ENCODE data around the gene NLRP8. TPM values are rescaled to one million over a fixed set of nuclear protein-coding genes. Genes with fewer than 3 reads are reported as not detected.

Gene NLRP8
- not detected in 2 replicates for total RNA-seq (2013; cell fraction: nucleolus; rRNA removed)
- not detected in 2 replicates for total RNA-seq (2014; rRNA removed)
- total RNA-seq (2014; rRNA removed; fragmentation: Illumina TruSeq; extraction: Trizol), result not detected in 2 replicates
- not detected in 2 replicates for total RNA-seq (2021)
- polyA plus RNA-seq (2011; ENCODE audit: low read depth), result not detected
- 0.04 TPM in 2 replicates for polyA plus RNA-seq (2011; rRNA removed)
- 0.01 TPM in 1 of 2 replicates, not detected in the other for polyA plus RNA-seq (2011; cell fraction: cytosol; rRNA removed)
- polyA plus RNA-seq (2011; cell fraction: nucleus; rRNA removed), result 0.04 TPM in 2 replicates
- polyA plus RNA-seq (2012), result not detected in 2 replicates
- polyA plus RNA-seq (2014; fragmentation: Illumina TruSeq; extraction: Trizol), result 0.06 TPM in 1 of 2 replicates, not detected in the other
- polyA plus RNA-seq (2014; fragmentation: Nextera tagmentation; extraction: Ambion mirVana), result not detected
- polyA plus RNA-seq (2014; rRNA removed), result not detected in 2 replicates
- not detected for polyA plus RNA-seq (2016; fragmentation: Nextera tagmentation; extraction: Ambion mirVana)
- 0.31 TPM in 1 of 2 replicates, not detected in the other for polyA minus RNA-seq (2011; rRNA and poly(A)+ RNA removed)
- polyA minus RNA-seq (2011; cell fraction: cytosol; rRNA and poly(A)+ RNA removed), result not detected in 2 replicates
- 0.12 TPM in 1 of 2 replicates, not detected in the other for polyA minus RNA-seq (2011; cell fraction: nucleus; rRNA and poly(A)+ RNA removed)
- not detected for Bru-seq, nascent RNA
- BruChase-seq, experiment 1, labeled RNA remaining after a 6-hour chase, result not detected
- not detected for BruChase-seq, experiment 2, labeled RNA remaining after a 2-hour chase
- long read RNA-seq, experiment 1, result 0 reads
- long read RNA-seq, experiment 2, result 0 reads

GRCh38 chr19:55947532-55947931 lies at the start of gene NLRP8:
Gene NLRP8, plus strand, starts transcription at chr19:55947832.
- WGBS (ENCODE audit: insufficient coverage, insufficient replicate concordance, low lambda C conversion rate, missing lambda C conversion rate), result 52% methylated on average over 8 of the region's 8 CpGs
- in situ Hi-C loops (cut with MboI) (no loop called here), intact Hi-C loops (cut with micrococcal nuclease; ENCODE audit: unreplicated experiment) (no loop called here)
- no peak within 1 kb of the TSS for H2AFZ ChIP-seq (ENCODE audit: control insufficient read depth, low read depth, low read length)
- DNase-seq (ENCODE audit: low read depth, low spot score) (no peak), FAIRE-seq (no peak), ATAC-seq (no peak)
- TF ChIP-seq SIX5 (IDR thresholded peaks at IDR 0.05; ENCODE audit: low read depth, low read length, severe bottlenecking), result no peak
- CTCF ChIA-PET, result no interaction called here
- BruUV-seq (replicated peaks), result no TSS peak
- RAD21 ChIA-PET (ENCODE audit: unreplicated experiment), result no interaction called here
- no peak within 1 kb of the TSS for H3K4me2 ChIP-seq (ENCODE audit: control insufficient read depth, insufficient read depth)
- no peaks in the 10 kb centered on the region for H3K36me3 ChIP-seq (ENCODE audit: control insufficient read depth in 2 of 2, insufficient read depth in 2 of 2, low read length in 1 of 2)
- H3K79me2 ChIP-seq (ENCODE audit: control insufficient read depth, insufficient read depth, low read length), result no peaks in the 10 kb centered on the region
- H3K9me3 ChIP-seq (replicated peaks; ENCODE audit: control insufficient read depth, insufficient read depth, low read length), result no peaks in the 10 kb centered on the region; the same call in 2 of the 3 replicates
- H3K4me3 ChIP-seq, result no peak within 1 kb of the TSS
- H3K27me3 ChIP-seq (replicated peaks in 1 of 2; ENCODE audit: control insufficient read depth in 2 of 2, insufficient read depth in 2 of 2, low read length in 1 of 2), result no peaks in the 10 kb centered on the region
- POLR2A ChIA-PET, result no interaction called here
- no peak within 1 kb of the TSS for H3K27ac ChIP-seq (ENCODE audit: control insufficient read depth, insufficient read depth)
- H3K4me1 ChIP-seq (ENCODE audit: control insufficient read depth, insufficient read depth, low read length), result no peaks in the 10 kb centered on the region
- SMC1A ChIA-PET (ENCODE audit: uncharacterized antibody, unreplicated experiment), result interaction anchor here (1.7 kb wide), 1 partner anchor 8 kb away, joined by 3 read pairs; no protein-coding TSS in a partner anchor
- no peaks in the 10 kb centered on the region for H4K20me1 ChIP-seq (ENCODE audit: control insufficient read depth, insufficient read depth)
- no peak within 1 kb of the TSS for H3K9ac ChIP-seq (ENCODE audit: control insufficient read depth, insufficient read depth, low read length)

GRCh38 chr19:55898911-55899310 lies 48.7 kb upstream of the NLRP8 start:
- SMC1A ChIA-PET (ENCODE audit: uncharacterized antibody, unreplicated experiment), result no interaction called here
- in situ Hi-C loops (cut with MboI), result no loop called here
- Histone ChIP-seq H4K20me1 (ENCODE audit: control insufficient read depth, insufficient read depth) (no peaks in the 10 kb centered on the region), H3K27ac (ENCODE audit: control insufficient read depth, insufficient read depth) (no peak overlapping the region), H3K4me1 (ENCODE audit: control insufficient read depth, insufficient read depth, low read length) (no peaks in the 10 kb centered on the region), H3K36me3 (ENCODE audit: control insufficient read depth in 2 of 2, insufficient read depth in 2 of 2, low read length in 1 of 2) (no peaks in the 10 kb centered on the region), H3K4me3 (no peak overlapping the region), H3K27me3 (replicated peaks in 1 of 2; ENCODE audit: control insufficient read depth in 2 of 2, insufficient read depth in 2 of 2, low read length in 1 of 2) (no peaks in the 10 kb centered on the region), H3K9me3 (replicated peaks; ENCODE audit: control insufficient read depth, insufficient read depth, low read length) (no peaks in the 10 kb centered on the region; the same call in 2 of the 3 replicates), H2AFZ (ENCODE audit: control insufficient read depth, low read depth, low read length) (no peak overlapping the region), H3K79me2 (ENCODE audit: control insufficient read depth, insufficient read depth, low read length) (no peaks in the 10 kb centered on the region), H3K4me2 (ENCODE audit: control insufficient read depth, insufficient read depth) (no peak overlapping the region), H3K9ac (ENCODE audit: control insufficient read depth, insufficient read depth, low read length) (no peak overlapping the region)
- WGBS (ENCODE audit: insufficient coverage, insufficient replicate concordance, low lambda C conversion rate, missing lambda C conversion rate), result 29% methylated on average over 12 of the region's 12 CpGs
- no TSS peak for BruUV-seq (replicated peaks)
- FAIRE-seq (no peak), ATAC-seq (no peak), DNase-seq (ENCODE audit: low read depth, low spot score) (no peak)
- POLR2A ChIA-PET, result no interaction called here
- CTCF ChIA-PET, result no interaction called here
- no peak for TF ChIP-seq SUZ12 (IDR thresholded peaks at IDR 0.05; ENCODE audit: unreplicated experiment)
- no peak for TF ChIP-seq ZNF622 (IDR thresholded peaks at IDR 0.05)
- no peak for TF ChIP-seq CHD1 (IDR thresholded peaks at IDR 0.05; ENCODE audit: low read depth, low read length)
- no peak for TF ChIP-seq TCF12 (IDR thresholded peaks at IDR 0.05; ENCODE audit: low read depth, low read length)
- no peak for TF ChIP-seq WRNIP1 (IDR thresholded peaks at IDR 0.05; ENCODE audit: borderline replicate concordance, low read depth, low read length)
- TF ChIP-seq CHD2 (IDR thresholded peaks at IDR 0.05; ENCODE audit: borderline replicate concordance, low read depth, low read length), result no peak
- no peak for TF ChIP-seq NRF1 (conservative IDR thresholded peaks at IDR 0.05; ENCODE audit: low read depth, low read length)
- TF ChIP-seq SIX5 (IDR thresholded peaks at IDR 0.05; ENCODE audit: low read depth, low read length, severe bottlenecking), result no peak
- no peak for TF ChIP-seq FOS (IDR thresholded peaks at IDR 0.05; ENCODE audit: borderline replicate concordance, extremely low read depth, insufficient read length)
- TF ChIP-seq MEF2B (IDR thresholded peaks at IDR 0.05; ENCODE audit: partially characterized antibody, poor library complexity, severe bottlenecking), result no peak
- TF ChIP-seq, protein P1, sequence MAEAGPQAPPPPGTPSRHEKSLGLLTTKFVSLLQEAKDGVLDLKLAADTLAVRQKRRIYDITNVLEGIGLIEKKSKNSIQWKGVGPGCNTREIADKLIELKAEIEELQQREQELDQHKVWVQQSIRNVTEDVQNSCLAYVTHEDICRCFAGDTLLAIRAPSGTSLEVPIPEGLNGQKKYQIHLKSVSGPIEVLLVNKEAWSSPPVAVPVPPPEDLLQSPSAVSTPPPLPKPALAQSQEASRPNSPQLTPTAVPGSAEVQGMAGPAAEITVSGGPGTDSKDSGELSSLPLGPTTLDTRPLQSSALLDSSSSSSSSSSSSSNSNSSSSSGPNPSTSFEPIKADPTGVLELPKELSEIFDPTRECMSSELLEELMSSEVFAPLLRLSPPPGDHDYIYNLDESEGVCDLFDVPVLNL (IDR thresholded peaks at IDR 0.05; ENCODE audit: low read depth, low read length), result no peak
- TF ChIP-seq ZZZ3 (IDR thresholded peaks at IDR 0.05; ENCODE audit: control insufficient read depth, insufficient read length, low read depth), result no peak
- no peak for TF ChIP-seq SREBF2 (IDR thresholded peaks at IDR 0.05; ENCODE audit: low read length)
- intact Hi-C loops (cut with micrococcal nuclease; ENCODE audit: unreplicated experiment), result no loop called here
- RAD21 ChIA-PET (ENCODE audit: unreplicated experiment), result no interaction called here
